HPDE6-E6E7 (cell line): ENCODE results near the gene SEC31B.
A peak's percentile ranks its signal among the peaks of the same experiment; 100 is the strongest.

Source experiments
- DNase-seq: peaks from one replicate; pipeline ENCODE4 v3.0.0; 2011; ENCODE audit warnings: missing footprints; ENCODE audit errors: extremely low spot score

Gene SEC31B

DNA sequence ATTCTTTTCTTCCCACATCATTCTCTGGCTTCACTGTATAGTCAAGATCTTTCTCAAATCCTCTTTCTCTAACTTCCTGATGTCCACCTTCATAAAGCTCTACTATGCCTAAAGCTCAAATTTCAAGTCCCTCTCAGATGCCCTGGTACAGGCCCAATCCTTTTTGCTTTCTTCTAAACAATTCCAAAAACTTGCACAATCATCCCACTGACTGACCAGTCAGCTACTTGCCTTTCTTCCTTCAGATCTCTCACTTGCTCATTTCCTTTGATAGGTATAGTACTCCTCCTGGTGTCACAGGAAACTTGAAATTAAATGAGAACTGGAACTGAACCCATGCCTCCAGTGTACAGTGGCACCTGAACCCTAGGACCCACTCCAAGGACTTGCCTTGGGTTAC lies 18.2 kb downstream of the SEC31B start:
- DNase-seq: no peak

DNA sequence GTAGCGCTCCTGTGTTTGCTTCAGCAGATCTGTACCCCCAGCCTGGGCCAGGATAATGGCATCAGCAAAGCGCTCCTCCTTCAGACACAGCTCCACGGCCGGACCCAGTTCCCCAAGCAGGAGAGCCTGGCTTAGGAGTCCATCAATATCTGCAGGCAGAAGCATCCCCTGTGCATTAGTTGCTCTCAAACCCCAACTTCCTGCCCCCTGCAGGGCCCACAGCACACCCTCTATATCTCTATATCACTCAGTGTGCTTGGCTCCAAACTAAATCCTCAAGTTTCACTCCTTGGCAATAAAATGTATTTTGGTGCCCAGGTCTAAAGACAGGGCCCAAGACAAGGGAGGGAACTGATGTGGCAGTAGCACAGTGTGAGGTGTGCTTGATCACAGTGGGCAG lies 21.6 kb downstream of the SEC31B start:
- no peak for DNase-seq

DNA sequence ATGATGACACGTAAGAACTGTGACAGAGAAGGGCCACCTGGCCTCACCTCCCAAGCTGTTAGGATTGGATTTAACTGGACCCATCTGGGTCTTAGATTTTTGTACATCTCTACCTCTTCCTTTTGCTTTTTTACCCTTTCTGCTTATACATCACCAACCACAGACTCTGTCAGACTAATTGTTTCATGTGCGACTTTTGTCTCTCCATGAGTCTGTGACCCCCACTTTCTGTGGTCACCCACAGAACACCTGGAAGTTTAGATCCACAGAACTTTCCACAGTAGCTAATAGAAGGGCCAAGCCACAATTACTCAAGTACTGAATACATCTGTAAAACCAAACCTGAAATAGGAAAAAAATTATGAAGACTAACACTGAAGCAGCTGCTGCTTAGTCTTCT lies 23.1 kb downstream of the SEC31B start:
- no peak for DNase-seq

DNA sequence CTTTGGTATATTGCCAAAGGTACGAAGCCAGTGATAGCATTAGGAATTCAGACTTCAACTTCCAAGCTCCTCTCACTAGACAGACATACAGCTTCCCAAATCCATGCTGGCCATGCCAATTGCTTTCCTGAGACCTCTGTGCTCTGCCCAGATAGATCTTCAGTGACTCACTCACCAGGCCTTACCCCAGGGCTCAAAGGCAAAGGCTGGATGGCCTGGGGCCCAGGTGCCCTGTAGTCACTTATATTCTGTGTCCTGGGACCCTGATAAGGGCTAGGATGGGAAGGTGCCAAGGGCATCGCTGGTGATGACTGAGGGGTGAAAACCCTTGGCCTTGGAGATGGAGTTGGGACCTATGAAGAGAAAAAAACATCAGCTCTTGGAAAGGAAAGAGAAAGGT lies 29.1 kb downstream of the SEC31B start:
- no peak for DNase-seq

DNA sequence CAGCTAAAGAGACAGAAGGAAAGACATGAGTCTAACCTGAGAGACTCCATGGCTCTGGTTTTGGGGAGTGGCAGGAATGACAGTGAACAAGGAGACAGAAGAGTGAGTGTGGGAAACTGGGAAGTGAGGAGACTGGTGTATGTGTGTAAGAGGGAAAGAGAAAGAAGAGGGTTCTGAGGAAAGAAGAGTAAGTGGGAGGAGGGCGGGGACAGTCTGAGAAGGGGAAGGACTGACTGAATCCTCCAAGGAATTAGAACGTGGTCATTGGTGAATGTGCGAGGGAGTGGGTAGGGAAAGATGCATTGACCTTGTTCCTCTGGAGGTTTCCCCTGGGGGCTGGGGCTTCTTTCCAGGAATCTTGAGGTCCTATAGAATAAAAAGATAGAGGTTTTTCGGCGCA lies 30.3 kb downstream of the SEC31B start:
- DNase-seq: no peak

DNA sequence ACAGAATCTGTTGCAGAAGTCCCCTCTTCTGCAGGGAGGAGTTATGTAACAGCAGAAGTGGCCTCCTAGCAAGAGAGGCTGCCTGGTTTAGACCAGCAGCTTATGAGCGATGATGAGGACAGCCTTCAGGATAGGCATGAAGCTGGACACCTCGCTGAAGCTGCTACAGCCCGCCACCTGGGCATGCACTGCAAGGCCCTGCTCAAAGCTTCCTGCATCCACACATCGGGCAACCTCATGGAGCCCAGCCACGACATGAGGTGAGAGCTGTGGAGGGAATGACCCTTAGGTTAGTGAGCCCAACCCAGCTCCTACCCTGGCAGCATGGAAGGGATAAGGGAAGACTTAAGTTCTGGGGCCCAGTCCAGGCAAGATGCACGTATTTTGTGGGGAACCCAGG lies 32.1 kb downstream of the SEC31B start:
- DNase-seq: no peak

DNA sequence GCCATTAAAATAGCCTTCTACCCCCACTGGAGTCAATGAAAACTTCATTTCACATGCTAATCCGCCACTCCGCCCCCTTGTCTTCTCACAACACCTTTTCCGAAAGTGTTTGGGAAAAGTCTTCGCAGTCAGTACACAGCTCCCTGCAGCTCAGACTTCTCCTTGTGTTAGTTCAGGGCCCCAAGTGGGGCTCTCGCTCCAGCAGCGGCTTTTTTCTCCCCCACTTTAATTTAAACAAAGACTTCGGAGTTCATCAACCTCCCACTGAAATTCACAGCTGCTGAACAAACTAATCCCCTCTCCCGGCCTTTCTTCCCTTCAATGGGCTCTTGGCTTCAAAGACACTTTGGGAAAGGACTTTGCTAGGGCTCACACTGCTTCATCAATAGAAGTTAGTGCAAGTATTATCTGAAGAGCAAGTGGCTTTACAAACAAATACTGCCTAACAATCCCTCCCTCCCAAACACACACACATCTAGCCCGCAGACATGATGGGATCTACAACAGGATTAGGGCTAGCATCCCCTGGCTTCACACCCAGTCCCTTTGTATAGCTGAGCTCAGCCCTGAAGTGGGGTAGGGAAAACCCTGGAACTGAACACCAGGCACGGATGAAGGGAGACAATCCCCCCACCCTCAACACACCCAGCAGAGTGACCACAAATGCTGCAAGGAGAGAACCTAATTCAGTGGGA lies 33.7 kb downstream of the SEC31B start:
- DNase-seq: no peak

DNA sequence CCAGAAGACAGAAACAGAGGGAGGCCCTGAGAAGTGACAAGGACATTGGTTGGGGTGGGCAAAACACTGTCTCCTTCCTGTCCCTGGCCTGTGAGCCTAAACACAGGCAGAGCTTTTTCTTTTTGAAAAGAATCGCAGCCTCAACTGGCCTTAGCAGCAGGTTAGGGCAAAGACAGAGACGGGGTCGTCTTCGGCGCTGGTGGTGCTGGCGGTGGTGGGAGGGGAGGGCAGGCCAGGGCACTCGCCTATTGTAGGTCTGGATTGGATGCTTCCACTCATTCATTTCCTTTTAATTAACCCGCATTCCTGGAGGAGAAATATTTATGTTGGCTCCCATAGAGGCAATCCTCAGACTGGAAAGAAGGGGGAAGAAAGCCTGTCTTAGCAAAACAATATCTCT lies 34.3 kb downstream of the SEC31B start:
- no peak for DNase-seq

DNA sequence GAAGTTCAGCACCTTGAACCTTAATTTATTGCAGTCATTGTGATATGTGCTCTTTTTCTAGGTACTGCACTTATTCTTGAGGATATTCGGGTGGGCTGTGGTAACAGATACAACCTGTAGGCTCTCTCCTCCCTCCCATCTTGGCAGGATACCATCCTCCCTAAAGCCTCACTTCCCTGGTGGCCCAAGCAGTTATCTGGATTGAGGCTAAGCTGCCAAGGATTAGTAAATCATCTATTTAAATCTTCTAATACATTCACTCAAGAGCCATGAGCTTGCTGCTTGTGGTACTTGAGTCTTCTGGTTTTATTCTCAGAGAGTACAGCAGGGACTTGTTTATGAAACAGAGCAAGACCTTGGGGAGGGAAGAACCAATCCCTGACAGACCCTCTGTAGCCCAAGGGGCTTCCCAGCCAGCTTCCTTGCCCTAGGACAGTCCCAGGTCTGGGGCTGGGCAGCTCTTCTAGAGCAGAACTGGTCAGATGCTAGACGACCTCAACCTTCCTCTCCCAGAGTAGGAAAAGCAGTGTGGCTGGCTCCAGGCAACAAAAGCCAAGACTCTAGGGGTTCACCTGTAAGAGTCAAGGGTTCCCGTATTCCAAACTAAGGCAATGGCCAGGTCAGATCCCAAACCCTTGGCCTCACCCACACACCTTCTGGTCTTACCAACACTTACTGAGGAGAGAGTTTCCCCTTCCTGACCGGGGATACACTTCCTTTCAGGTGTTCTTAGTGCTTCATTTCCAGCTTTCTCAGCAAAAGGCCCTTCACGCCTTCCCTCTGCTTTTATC lies 35.6 kb downstream of the SEC31B start:
- DNase-seq: no peak

DNA sequence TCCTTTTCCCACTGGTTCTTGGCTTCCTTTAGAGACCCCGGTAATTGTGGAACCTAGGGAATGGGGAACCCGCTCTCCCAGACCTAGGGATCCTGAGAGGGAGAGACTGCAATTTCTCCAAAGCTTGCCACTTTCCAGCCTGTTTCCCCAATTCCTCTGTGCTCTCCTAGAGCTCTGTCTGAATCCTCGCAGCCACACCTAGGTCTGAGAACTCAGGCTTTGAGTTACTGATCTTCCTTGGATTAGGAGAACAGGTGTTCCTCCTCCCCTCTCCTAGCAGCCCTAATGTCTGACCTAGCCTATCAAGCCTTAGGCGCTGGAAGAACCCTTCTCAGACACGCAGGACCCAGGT lies 36.9 kb downstream of the SEC31B start:
- DNase-seq: no peak

DNA sequence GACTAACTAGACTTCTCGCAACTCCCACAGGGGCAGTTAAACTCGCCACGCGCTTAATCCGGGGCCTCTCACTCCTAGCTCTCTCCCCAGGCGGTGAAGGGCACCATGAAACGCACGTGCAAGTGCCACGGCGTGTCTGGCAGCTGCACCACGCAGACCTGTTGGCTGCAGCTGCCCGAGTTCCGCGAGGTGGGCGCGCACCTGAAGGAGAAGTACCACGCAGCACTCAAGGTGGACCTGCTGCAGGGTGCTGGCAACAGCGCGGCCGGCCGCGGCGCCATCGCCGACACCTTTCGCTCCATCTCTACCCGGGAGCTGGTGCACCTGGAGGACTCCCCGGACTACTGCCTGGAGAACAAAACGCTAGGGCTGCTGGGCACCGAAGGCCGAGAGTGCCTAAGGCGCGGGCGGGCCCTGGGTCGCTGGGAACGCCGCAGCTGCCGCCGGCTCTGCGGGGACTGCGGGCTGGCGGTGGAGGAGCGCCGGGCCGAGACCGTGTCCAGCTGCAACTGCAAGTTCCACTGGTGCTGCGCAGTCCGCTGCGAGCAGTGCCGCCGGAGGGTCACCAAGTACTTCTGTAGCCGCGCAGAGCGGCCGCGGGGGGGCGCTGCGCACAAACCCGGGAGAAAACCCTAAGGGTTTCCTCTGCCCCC lies 37.4 kb downstream of the SEC31B start:
- DNase-seq: peak; percentile 45

DNA sequence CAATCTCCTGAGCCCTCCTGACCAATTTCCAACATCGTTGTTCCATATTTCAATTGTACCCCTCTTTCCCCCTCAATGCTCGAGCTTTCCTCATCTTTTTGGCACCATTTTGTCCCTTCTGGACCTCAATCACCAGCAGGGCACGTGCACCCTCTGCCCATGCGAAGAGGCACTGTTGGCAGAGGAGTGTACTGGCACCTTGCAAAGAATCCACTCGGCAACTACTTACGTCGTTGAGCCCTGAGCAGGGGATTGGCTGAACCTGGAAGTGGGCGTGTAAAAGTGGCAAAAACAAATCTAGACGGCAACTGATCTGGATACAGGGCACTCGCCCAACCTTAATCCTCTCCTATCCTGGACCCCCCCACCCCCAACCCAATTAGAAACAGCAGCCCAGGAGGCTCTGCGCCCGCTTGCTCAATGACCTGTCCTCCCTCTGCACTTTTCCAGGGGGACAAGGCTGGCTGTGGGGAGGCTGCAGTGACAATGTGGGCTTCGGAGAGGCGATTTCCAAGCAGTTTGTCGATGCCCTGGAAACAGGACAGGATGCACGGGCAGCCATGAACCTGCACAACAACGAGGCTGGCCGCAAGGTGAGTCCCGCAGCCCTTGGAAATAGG lies 38.1 kb downstream of the SEC31B start:
- peak; percentile 84 for DNase-seq

DNA sequence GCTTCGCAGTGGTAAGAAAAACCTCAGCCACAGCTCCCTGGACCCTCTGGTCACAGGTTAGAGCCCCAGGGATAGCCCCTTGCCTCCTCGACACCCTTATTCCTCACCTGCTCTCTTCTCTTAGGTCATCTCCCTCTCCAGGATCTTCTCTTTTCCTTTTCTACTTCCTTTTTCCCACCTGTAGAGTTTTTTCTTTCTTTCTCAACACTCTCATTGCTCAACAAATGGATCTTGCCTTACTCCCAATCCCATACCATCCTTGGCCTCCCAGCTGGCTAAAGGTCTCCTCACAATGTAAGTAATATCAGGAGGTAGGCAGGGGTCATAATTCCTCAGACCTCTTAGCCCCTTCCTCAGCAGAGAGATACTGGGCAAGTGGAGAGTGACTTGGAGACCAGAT lies 39.7 kb downstream of the SEC31B start:
- DNase-seq: no peak

DNA sequence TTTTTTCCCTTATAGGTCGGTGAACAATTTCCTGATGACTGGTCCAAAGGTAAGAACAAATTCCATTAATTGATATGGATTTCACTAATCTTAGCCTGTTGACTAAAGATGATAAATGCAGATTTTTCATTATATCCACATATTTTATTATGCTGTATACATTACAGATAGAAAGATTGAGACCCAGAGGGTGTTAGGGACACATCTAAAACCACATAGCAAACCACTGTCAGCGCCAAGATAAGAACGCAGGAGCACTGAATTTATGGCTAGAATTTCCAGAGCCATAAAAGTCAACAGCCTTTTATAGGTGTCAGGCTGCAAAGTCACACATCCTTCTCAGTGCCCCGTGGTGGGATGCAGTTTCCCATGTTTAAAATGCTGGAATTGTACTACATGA lies 40.6 kb downstream of the SEC31B start:
- DNase-seq: no peak

DNA sequence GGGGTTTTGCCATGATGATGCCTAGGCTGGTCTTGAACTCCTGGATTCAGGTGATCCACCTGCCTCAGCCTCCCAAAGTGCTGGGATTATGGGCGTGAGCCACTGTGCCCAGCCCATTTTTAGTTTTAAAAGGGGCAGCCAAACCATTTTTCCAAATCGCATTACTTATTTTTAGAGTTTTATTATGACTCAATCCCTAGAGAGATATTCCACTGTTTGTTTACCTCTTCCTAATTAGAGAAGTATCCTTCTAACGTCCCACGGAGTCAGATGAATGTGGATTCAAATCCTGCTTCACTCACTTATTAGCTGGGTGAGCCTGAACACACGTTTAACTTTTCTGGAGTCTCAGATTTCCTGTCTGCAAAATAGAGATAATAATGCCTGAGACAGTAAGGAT lies 41.7 kb downstream of the SEC31B start:
- DNase-seq: no peak

DNA sequence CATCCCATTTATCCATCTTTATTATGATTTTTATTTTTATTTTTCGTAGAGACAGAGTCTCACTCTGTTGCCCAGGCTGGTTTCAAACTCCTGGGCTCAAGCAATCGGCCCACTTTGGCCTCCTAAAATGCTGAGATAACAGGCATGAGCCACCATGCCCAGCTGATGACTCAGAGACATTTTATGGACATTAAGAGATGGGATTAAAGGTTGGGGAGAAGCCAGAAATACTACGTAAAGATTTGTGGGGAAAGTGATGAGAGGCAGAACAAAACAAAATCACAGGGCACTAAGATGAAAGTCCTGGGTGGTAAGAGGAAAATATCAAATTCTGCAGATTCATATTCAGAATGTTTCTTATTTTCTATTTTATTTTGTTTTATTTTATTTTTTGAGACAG lies 49.3 kb downstream of the SEC31B start:
- no peak for DNase-seq

DNA sequence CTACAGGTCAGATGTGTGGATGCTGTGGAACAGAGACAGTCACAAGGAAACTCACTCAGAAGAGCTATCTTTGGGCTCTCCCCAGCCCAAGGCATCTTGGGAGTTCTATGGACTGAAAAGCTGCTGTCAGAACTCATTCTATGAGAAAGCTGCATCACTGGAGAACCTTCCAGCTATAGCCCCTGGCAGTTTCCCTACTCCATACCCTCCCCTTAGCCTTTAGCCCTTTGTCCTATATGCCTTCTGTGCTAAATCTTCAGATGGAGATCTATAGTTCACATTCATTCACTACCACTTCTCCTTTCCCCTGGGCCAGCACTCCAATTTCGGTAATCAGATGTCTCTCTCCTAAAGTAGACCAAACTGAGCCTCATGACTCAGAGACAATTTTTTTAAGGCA lies 49.9 kb downstream of the SEC31B start:
- DNase-seq: no peak

DNA sequence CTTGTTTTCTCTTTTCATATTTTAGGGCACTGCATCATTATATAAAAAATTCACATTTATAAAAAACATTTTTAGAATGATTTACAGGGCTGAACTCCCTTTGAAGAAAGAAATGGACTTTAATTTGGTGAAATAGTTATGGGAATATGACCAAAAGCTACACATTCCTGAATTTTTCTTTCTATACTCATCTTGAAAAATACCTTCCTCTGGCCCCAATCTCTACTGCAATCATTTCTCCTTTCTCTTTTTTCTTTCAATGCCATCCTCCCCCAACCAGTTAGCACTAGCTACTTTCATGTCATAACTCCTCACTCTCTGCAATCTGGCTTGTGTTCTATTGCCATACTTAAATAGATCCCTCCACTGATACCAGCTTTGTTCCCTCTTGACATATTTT lies 50.7 kb downstream of the SEC31B start:
- DNase-seq: no peak

DNA sequence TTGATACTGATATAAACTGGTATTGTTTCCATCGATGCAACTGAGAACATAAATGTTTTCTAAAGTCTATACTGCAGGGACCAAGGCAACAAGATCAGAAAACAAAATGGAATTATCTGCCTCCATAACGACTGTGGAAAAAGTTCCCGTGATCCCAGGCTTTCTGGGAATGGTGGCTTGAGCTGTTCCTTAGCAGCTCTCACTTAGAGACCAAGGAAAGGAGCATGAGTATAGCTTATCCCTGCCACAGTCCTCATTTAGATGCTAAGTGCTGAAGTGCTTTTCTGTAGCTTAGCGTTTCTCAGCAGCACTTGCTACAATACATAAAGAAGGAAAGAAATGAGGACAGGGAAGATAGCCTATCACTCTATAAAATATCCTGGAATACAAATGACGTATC lies 51.3 kb downstream of the SEC31B start:
- DNase-seq: no peak

DNA sequence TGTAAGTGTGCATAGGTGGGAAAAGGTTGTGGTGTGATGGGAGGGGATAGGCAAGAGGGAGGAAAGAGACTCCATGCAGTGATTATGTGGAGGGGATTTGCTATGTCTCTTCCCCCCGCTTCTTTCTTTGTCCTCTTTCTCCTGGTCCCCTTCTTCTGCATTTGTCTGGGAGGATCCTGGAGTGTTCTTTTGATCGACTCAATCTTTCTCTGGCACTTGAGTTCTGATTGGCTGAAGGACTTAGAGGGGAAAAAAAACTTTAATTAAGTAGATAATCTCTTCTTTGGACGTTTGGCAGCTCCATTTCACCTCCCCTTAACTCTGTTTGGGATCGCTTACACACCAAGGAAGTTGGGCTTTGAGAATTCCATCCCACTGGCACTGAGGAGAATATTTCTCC lies 57.0 kb downstream of the SEC31B start, which contains the start of gene WNT8B:
Gene WNT8B, plus strand, starts transcription at position 301 of the 400 bp plus-strand sequence. CDS start 160 bp downstream, outside the sequence.
- DNase-seq: no peak

DNA sequence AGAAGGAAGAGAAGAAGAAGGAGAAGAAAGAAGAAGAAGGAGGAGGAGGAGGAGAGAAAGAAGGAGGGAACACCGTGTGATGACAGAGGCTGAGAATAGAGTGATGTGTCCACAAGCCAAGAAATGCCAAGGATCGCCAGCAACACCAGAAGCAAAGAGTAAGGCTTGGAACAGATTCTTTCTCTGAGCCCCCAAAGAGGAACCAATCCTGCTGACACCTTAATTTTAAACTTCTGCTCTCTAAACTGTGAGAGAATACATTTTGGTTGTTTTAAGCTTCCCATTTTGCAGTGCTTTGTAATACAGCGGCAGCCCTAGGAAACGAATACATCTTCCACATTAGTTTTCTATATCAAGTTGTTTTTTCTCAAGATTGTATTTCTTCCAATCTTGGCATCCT lies 70.7 kb downstream of the SEC31B start:
- DNase-seq: no peak

DNA sequence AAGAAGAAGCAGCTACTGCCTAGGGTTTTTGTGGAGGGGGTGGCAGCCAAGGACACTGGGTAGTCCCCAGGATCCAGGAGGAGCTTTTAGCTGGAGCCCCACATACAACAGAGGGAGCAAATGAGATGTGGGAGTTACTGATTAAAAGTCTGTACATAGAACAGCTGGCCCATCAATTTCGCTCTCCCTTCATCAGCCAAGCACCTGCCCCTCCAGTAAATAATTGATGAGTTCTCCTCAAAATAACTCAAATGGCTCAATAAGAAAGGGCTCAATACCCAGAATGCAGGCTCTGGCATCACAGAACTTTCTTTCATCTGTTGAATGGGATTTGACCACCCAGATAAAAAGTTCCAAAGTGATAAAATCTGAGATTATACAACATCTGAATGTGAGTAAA lies 72.0 kb downstream of the SEC31B start:
- no peak for DNase-seq
